ENCODE results near the gene TRIM65.

The TRIM65 gene

GRCh38 chr17:75917141-75917916 lies 20.6 kb upstream of the TRIM65 start:
- no peak for DNase-seq

- no peak for DNase-seq
Measured at GRCh38 chr17:75915268-75915667, 18.5 kb upstream of the TRIM65 start.

- DNase-seq: no peak
Measured at GRCh38 chr17:75914643-75915267, 18.0 kb upstream of the TRIM65 start.

GRCh38 chr17:75913537-75914210 lies 16.9 kb upstream of the TRIM65 start:
- no peak for DNase-seq

- DNase-seq: no peak
Measured at GRCh38 chr17:75910699-75911098, 13.9 kb upstream of the TRIM65 start.

- DNase-seq: no peak
Measured at GRCh38 chr17:75909812-75910274, 13.1 kb upstream of the TRIM65 start.

- DNase-seq: no peak
Measured at GRCh38 chr17:75909051-75909811, 12.5 kb upstream of the TRIM65 start.

GRCh38 chr17:75908201-75908600 lies 11.4 kb upstream of the TRIM65 start:
- DNase-seq: no peak

GRCh38 chr17:75906143-75906884 lies 9.6 kb upstream of the TRIM65 start:
- DNase-seq: no peak

GRCh38 chr17:75904749-75905521 lies 8.2 kb upstream of the TRIM65 start, which contains the start of gene MRPL38:
Gene MRPL38 (minus strand): TSS chr17:75904884. CDS start chr17:75904875, 9 bp downstream.
- DNase-seq: peak; percentile 92

GRCh38 chr17:75902406-75902805 lies 5.7 kb upstream of the TRIM65 start:
- DNase-seq: no peak

- DNase-seq: no peak
Measured at GRCh38 chr17:75901727-75902126, 5.0 kb upstream of the TRIM65 start.

GRCh38 chr17:75900691-75901533 lies 4.2 kb upstream of the TRIM65 start:
- no peak for DNase-seq

GRCh38 chr17:75899767-75900468 lies 3.2 kb upstream of the TRIM65 start:
- DNase-seq: no peak

- no peak for DNase-seq
Measured at GRCh38 chr17:75899353-75899752, 2.6 kb upstream of the TRIM65 start.

- no peak for DNase-seq
Measured at GRCh38 chr17:75898791-75899190, 2.0 kb upstream of the TRIM65 start.

GRCh38 chr17:75898065-75898464 lies 1.3 kb upstream of the TRIM65 start:
- no peak for DNase-seq

- no peak for DNase-seq
Measured at GRCh38 chr17:75897160-75898019, 639 bp upstream of the TRIM65 start.
